Astrocyte (in vitro differentiated cells and primary cell): ENCODE results near the gene L3MBTL4. TPM values are rescaled to one million over a fixed set of nuclear protein-coding genes. Genes with fewer than 3 reads are reported as not detected.

Experiments used
- DNase-seq: peaks from one replicate; pipeline ENCODE4 v3.0.0-alpha.2; 2010; ENCODE audit warnings: low read depth
- FAIRE-seq: peaks from 2 replicates; lab custom pipeline; 2011; peaks lifted over from hg19 to GRCh38; lab: Jason Lieb, UNC
- H2AFZ ChIP-seq: 2 replicates; pipeline ENCODE4 v1.6.0; 2012; ENCODE audit warnings: low read depth, low read length, inconsistent platforms
- H3K27ac ChIP-seq: 2 replicates; pipeline ENCODE4 v1.5.1; 2011; ENCODE audit warnings: low read depth, low read length, inconsistent platforms
- H3K27me3 ChIP-seq: 2 replicates; pipeline ENCODE4 v1.6.0; 2011; ENCODE audit warnings: low read length, inconsistent platforms; ENCODE audit not compliant: insufficient read depth
- H3K36me3 ChIP-seq: 2 replicates; pipeline ENCODE4 v1.5.1; 2011; ENCODE audit warnings: low read length, inconsistent platforms; ENCODE audit not compliant: insufficient read depth
- H3K4me1 ChIP-seq: 2 replicates; pipeline ENCODE4 v1.5.1; 2011; ENCODE audit warnings: low read length, inconsistent platforms; ENCODE audit not compliant: insufficient read depth
- H3K4me2 ChIP-seq: 2 replicates; pipeline ENCODE4 v1.6.0; 2012; ENCODE audit warnings: low read length, inconsistent platforms
- H3K4me3 ChIP-seq: 2 replicates; pipeline ENCODE4 v1.5.1; 2011; ENCODE audit warnings: low read depth, mild to moderate bottlenecking, low read length, inconsistent platforms; ENCODE audit not compliant: insufficient read depth
- H3K79me2 ChIP-seq: 2 replicates; pipeline ENCODE4 v1.6.0; 2012; ENCODE audit warnings: mild to moderate bottlenecking, low read length, inconsistent platforms; ENCODE audit not compliant: insufficient read depth
- H3K9ac ChIP-seq: 2 replicates; pipeline ENCODE4 v1.6.0; 2012; ENCODE audit warnings: mild to moderate bottlenecking, low read length, inconsistent platforms
- H3K9me3 ChIP-seq: 2 replicates; pipeline ENCODE4 v1.5.1; 2012; ENCODE audit warnings: low read depth, mild to moderate bottlenecking, low read length, inconsistent platforms; ENCODE audit not compliant: insufficient read depth
- H4K20me1 ChIP-seq: 2 replicates; pipeline ENCODE4 v1.6.0; 2012; ENCODE audit warnings: low read length, inconsistent platforms; ENCODE audit not compliant: insufficient read depth
- H3K27ac Mint-ChIP-seq: one replicate; pipeline ENCODE4 v1.8.0; 2021; ENCODE audit warnings: mild to moderate bottlenecking, mixed read lengths; ENCODE audit not compliant: unreplicated experiment
- H3K27me3 Mint-ChIP-seq: one replicate; pipeline ENCODE4 v1.8.0; 2021; ENCODE audit warnings: low read depth, mixed read lengths; ENCODE audit not compliant: unreplicated experiment
- H3K36me3 Mint-ChIP-seq: one replicate; pipeline ENCODE4 v1.8.0; 2021; ENCODE audit warnings: low read depth, mixed read lengths; ENCODE audit not compliant: unreplicated experiment
- H3K4me1 Mint-ChIP-seq: one replicate; pipeline ENCODE4 v1.8.0; 2021; ENCODE audit warnings: low read depth, mixed read lengths; ENCODE audit not compliant: unreplicated experiment
- H3K4me3 Mint-ChIP-seq: one replicate; pipeline ENCODE4 v1.8.0; 2021; ENCODE audit warnings: mild to moderate bottlenecking, moderate library complexity, mixed read lengths; ENCODE audit not compliant: unreplicated experiment
- H3K9me3 Mint-ChIP-seq: one replicate; pipeline ENCODE4 v1.8.0; 2021; ENCODE audit warnings: mild to moderate bottlenecking, mixed read lengths; ENCODE audit not compliant: unreplicated experiment
- EZH2 ChIP-seq: IDR thresholded peaks from 2 replicates; pipeline ENCODE4 v1.6.1; 2012; ENCODE audit warnings: mild to moderate bottlenecking, low read length, inconsistent platforms; ENCODE audit not compliant: insufficient read depth
- total RNA-seq: library from RNA; stranded (reverse); gene quantifications from 2 replicates; pipeline ENCODE4 v1.2.1, GENCODE V29; 2021
- TF ChIP-seq, protein P1 (sequence below): IDR thresholded peaks from 2 replicates; pipeline ENCODE4 v1.5.1; 2011; ENCODE audit warnings: low read depth, mild to moderate bottlenecking, inconsistent platforms, low read length, moderate library complexity; ENCODE audit not compliant: insufficient read depth

Gene L3MBTL4
- total RNA-seq, 1 donor from 2014 or later: 0.52 TPM

DNA sequence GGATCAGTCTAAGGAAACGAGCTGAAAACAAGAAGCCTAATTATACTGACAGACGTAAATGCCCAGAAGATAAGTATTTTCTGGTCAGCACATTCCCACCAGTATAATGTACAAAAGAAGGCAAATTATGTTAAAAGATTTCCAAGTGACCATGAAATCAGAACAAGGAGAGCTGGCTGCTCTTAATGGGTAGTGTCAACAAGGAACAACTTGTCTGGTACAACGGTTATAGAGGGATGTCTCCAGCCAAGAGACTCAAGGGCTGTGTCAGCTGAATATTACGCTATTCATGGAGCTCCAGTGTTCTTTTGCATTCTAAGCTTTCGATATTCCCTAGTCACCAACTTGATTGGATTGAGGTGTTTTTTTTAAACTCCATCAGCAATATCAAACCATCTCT is 8.6 kb upstream of the L3MBTL4 start:
- Mint-ChIP-seq H3K36me3 (no peaks in the 10 kb centered on the region), H3K4me3 (no peak overlapping the region), H3K27ac (no peak overlapping the region), H3K27me3 (peaks cover 5% of the 10 kb centered on the region), H3K4me1 (no peaks in the 10 kb centered on the region), H3K9me3 (no peaks in the 10 kb centered on the region)
- H3K9ac ChIP-seq: no peak overlapping the region
- H2AFZ ChIP-seq: no peak overlapping the region
- H3K9me3 ChIP-seq: no peaks in the 10 kb centered on the region
- no peaks in the 10 kb centered on the region for H3K36me3 ChIP-seq
- no peak for DNase-seq
- TF ChIP-seq, protein P1, sequence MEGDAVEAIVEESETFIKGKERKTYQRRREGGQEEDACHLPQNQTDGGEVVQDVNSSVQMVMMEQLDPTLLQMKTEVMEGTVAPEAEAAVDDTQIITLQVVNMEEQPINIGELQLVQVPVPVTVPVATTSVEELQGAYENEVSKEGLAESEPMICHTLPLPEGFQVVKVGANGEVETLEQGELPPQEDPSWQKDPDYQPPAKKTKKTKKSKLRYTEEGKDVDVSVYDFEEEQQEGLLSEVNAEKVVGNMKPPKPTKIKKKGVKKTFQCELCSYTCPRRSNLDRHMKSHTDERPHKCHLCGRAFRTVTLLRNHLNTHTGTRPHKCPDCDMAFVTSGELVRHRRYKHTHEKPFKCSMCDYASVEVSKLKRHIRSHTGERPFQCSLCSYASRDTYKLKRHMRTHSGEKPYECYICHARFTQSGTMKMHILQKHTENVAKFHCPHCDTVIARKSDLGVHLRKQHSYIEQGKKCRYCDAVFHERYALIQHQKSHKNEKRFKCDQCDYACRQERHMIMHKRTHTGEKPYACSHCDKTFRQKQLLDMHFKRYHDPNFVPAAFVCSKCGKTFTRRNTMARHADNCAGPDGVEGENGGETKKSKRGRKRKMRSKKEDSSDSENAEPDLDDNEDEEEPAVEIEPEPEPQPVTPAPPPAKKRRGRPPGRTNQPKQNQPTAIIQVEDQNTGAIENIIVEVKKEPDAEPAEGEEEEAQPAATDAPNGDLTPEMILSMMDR: no peak
- TF ChIP-seq EZH2: no peak
- H3K27ac ChIP-seq: no peak overlapping the region
- H3K4me1 ChIP-seq: no peaks in the 10 kb centered on the region
- H3K79me2 ChIP-seq: no peaks in the 10 kb centered on the region
- H3K4me3 ChIP-seq: no peak overlapping the region
- H3K4me2 ChIP-seq: no peak overlapping the region
- FAIRE-seq: no peak
- H4K20me1 ChIP-seq: no peaks in the 10 kb centered on the region
- H3K27me3 ChIP-seq: peaks cover 4% of the 10 kb centered on the region

DNA sequence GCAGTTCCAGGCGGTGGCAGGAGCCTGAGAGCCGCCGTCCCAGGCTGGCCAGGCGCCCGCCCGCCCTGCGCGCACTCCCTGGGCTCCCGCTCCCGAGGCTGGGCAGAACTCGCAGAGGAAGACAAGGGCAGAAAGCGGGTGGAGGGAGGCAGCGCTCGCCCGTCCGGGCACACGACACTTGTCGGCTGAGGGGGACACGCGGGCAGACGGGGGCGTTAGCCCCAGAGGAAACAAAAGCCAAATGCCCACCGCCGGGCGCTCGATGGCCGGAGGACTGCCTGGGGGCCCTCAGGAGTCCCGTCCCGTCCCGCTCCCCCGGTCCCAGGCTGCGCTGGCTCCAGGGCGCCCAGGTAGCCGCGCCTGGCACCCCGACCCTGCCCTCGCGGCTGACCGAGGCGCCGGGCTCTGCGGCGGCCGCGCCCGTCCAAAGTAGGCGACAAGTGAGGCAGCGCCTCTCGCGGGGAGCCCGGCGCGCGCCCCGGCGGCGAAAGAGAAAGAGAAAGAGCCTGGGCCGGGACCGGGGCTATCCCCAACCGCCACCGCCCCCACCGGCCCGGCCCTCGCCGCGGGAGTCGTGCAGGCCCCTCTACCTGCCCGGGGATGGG is 491 bp downstream of the L3MBTL4 start:
- H3K79me2 ChIP-seq: no peaks in the 10 kb centered on the region
- no peaks in the 10 kb centered on the region for H3K36me3 ChIP-seq
- H3K4me2 ChIP-seq: peak overlapping the region; percentile 84
- peak overlapping the region; percentile 51 for H3K4me3 ChIP-seq
- no peak for FAIRE-seq
- peak overlapping the region; percentile 59 for H3K9ac ChIP-seq
- H3K9me3 ChIP-seq: no peaks in the 10 kb centered on the region
- H4K20me1 ChIP-seq: no peaks in the 10 kb centered on the region
- Mint-ChIP-seq H3K4me1 (no peaks in the 10 kb centered on the region), H3K9me3 (no peaks in the 10 kb centered on the region), H3K4me3 (peak overlapping the region; percentile 66), H3K27ac (no peak overlapping the region), H3K36me3 (peaks cover 2% of the 10 kb centered on the region), H3K27me3 (peaks cover 27% of the 10 kb centered on the region)
- H3K27me3 ChIP-seq: peaks cover 15% of the 10 kb centered on the region
- TF ChIP-seq, protein P1: no peak
- no peak for TF ChIP-seq EZH2
- no peak overlapping the region for H3K27ac ChIP-seq
- peak overlapping the region; percentile 86 for H2AFZ ChIP-seq
- H3K4me1 ChIP-seq: no peaks in the 10 kb centered on the region
- DNase-seq: no peak

DNA sequence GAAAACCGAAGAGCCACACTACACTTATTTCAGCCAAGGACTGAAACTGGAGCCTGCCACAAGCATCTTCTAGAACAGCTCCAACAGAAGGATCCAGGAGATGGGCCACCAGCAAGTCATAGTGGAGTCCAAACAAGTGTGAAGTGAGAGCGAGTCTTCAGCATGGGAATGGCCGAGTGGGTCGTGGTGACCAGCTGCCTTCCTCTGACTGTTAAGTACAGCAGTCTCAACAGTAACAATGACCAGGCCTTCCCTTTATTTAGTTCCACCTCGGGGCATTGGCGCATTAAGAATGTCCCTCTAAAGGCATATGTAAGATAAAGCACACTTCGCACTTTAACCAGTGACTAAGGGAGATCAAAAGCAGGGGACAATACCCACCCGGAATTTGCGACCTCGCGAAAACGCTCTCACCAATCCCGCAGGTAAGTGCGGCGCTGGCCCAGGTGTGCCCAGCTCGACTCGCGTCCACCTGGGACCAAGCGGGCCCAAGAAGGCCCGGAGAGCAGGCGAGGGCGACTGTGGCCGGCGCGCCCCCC is 1.1 kb downstream of the L3MBTL4 start:
- peak overlapping the region; percentile 51 for H3K4me3 ChIP-seq
- no peaks in the 10 kb centered on the region for H4K20me1 ChIP-seq
- no peak overlapping the region for H3K27ac ChIP-seq
- TF ChIP-seq, protein P1: no peak
- TF ChIP-seq EZH2: no peak
- Mint-ChIP-seq H3K4me3 (peak overlapping the region; percentile 81), H3K27me3 (peaks cover 27% of the 10 kb centered on the region), H3K36me3 (peaks cover 2% of the 10 kb centered on the region), H3K9me3 (no peaks in the 10 kb centered on the region), H3K27ac (peak overlapping the region; percentile 58), H3K4me1 (no peaks in the 10 kb centered on the region)
- H3K9me3 ChIP-seq: no peaks in the 10 kb centered on the region
- peak overlapping the region; percentile 59 for H3K9ac ChIP-seq
- H3K36me3 ChIP-seq: no peaks in the 10 kb centered on the region
- no peaks in the 10 kb centered on the region for H3K79me2 ChIP-seq
- H2AFZ ChIP-seq: peak overlapping the region; percentile 78
- DNase-seq: no peak
- H3K4me1 ChIP-seq: no peaks in the 10 kb centered on the region
- H3K4me2 ChIP-seq: peak overlapping the region; percentile 84
- peaks cover 15% of the 10 kb centered on the region for H3K27me3 ChIP-seq
- FAIRE-seq: no peak
